HCT116 (cell line): Measurements from ENCODE around the gene MAPK1.

Experiments
- CBX3 ChIP-seq: IDR thresholded peaks from 2 replicates; pipeline ENCODE4 v1.6.1; 2012; ENCODE audit warnings: low read depth
- CTCF ChIP-seq, 3 experiments: fragments of 200-600 bp in 1 of 3; sonication (generic) in 1 of 3; IDR thresholded peaks in 2 of 3; conservative IDR thresholded peaks in 1 of 3; 2 replicates each; pipeline ENCODE4 v1.5.1; 2012 to 2017; ENCODE audit warnings: low read depth in 2 of 3, low read length in 2 of 3, antibody characterized with exemption in 1 of 3, borderline replicate concordance in 1 of 3, control low read depth in 1 of 3, mild to moderate bottlenecking in 1 of 3, mixed read lengths in 1 of 3, mixed run types in 1 of 3, moderate library complexity in 1 of 3; ENCODE audit not compliant: insufficient read depth in 1 of 3
- EZH2 ChIP-seq: fragments of 200-600 bp; sonication (generic); IDR thresholded peaks from 2 replicates; pipeline ENCODE4 v1.6.1; 2017; ENCODE audit warnings: antibody characterized with exemption, mixed run types
- MAX ChIP-seq: IDR thresholded peaks from 2 replicates; pipeline ENCODE4 v1.6.1; 2012
- POLR2A ChIP-seq: IDR thresholded peaks from 2 replicates; pipeline ENCODE4 v1.7.0; 2011; ENCODE audit warnings: borderline replicate concordance; ENCODE audit not compliant: insufficient read depth, insufficient read length; ENCODE audit errors: extremely low read depth
- POLR2AphosphoS5 ChIP-seq: IDR thresholded peaks from 2 replicates; pipeline ENCODE4 v1.6.1; 2011; ENCODE audit warnings: mild to moderate bottlenecking, low read depth, low read length, moderate library complexity
- SP1 ChIP-seq: IDR thresholded peaks from 2 replicates; pipeline ENCODE4 v1.6.1; 2012; ENCODE audit warnings: low read depth
- TCF7L2 ChIP-seq: IDR thresholded peaks from 2 replicates; pipeline ENCODE4 v1.7.0; 2011; ENCODE audit warnings: borderline replicate concordance, inconsistent platforms; ENCODE audit not compliant: insufficient read depth, insufficient read length; ENCODE audit errors: extremely low read depth
- YY1 ChIP-seq: IDR thresholded peaks from 2 replicates; pipeline ENCODE4 v1.6.1; 2011; ENCODE audit warnings: low read length, low read depth, moderate library complexity, mild to moderate bottlenecking; ENCODE audit not compliant: insufficient replicate concordance; ENCODE audit errors: extremely low read depth
- TF ChIP-seq, protein P1 (sequence below): IDR thresholded peaks from 2 replicates; pipeline ENCODE4 v1.6.1; 2012; ENCODE audit warnings: low read depth
- TF ChIP-seq, protein P2 (sequence below): IDR thresholded peaks from 2 replicates; pipeline ENCODE4 v1.6.1; 2012

DNA sequence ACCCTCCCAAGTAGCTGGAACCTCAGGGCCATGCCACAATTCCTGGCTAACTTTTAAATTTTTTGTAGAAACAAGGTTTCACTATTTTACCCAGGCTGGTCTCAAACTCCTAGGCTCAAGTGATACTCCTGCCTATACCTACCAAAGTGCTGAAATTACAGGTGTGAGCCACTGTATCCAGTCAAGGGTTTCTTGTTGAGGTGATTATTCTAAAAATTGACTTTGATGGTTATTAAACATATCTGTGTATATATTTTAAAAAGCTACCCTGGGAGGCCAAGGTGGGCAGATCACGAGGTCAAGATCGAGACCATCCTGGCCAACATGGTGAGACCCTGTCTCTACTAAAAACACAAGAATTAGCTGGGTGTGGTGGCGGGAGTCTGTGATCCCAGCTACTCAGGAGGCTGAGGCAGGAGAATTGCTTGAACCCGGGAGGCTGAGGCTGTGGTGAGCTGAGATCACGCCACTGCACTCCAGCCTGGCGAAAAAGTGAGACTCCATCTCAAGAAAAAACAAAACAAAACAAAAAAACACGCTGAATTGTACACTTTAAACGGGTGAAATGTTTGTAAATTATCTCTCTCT, 27.1 kb downstream of the MAPK1 start:
- TF ChIP-seq CTCF (IDR thresholded peaks at IDR 0.05 in 2 of 3, conservative IDR thresholded peaks at IDR 0.05 in 1 of 3; ENCODE audit: borderline replicate concordance in 1 of 3, insufficient read depth in 1 of 3, low read depth in 2 of 3, low read length in 2 of 3) (no peak), POLR2AphosphoS5 (no peak), POLR2A (no peak), MAX (no peak), SP1 (no peak), YY1 (no peak), CBX3 (no peak), EZH2 (no peak), TCF7L2 (no peak)
- TF ChIP-seq, protein P1, sequence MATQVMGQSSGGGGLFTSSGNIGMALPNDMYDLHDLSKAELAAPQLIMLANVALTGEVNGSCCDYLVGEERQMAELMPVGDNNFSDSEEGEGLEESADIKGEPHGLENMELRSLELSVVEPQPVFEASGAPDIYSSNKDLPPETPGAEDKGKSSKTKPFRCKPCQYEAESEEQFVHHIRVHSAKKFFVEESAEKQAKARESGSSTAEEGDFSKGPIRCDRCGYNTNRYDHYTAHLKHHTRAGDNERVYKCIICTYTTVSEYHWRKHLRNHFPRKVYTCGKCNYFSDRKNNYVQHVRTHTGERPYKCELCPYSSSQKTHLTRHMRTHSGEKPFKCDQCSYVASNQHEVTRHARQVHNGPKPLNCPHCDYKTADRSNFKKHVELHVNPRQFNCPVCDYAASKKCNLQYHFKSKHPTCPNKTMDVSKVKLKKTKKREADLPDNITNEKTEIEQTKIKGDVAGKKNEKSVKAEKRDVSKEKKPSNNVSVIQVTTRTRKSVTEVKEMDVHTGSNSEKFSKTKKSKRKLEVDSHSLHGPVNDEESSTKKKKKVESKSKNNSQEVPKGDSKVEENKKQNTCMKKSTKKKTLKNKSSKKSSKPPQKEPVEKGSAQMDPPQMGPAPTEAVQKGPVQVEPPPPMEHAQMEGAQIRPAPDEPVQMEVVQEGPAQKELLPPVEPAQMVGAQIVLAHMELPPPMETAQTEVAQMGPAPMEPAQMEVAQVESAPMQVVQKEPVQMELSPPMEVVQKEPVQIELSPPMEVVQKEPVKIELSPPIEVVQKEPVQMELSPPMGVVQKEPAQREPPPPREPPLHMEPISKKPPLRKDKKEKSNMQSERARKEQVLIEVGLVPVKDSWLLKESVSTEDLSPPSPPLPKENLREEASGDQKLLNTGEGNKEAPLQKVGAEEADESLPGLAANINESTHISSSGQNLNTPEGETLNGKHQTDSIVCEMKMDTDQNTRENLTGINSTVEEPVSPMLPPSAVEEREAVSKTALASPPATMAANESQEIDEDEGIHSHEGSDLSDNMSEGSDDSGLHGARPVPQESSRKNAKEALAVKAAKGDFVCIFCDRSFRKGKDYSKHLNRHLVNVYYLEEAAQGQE, result no peak
- TF ChIP-seq, protein P2, sequence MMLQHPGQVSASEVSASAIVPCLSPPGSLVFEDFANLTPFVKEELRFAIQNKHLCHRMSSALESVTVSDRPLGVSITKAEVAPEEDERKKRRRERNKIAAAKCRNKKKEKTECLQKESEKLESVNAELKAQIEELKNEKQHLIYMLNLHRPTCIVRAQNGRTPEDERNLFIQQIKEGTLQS, result no peak
